CD4-positive, alpha-beta T cell (primary cell): ENCODE results near the gene RIPOR2. TPM values are rescaled to one million over a fixed set of nuclear protein-coding genes. Genes with fewer than 3 reads are reported as not detected.
A peak's percentile ranks its signal among the peaks of the same experiment; 100 is the strongest.

ENCODE experiments used
- ATAC-seq: fragments of 200-7000 bp; cut with Tn5 transposase; one replicate; pipeline ENCODE4 v1.10.0; 2022; ENCODE audit warnings: mild to moderate bottlenecking; ENCODE audit not compliant: poor library complexity
- CTCF ChIA-PET: fragments of 350-600 bp; sonication (Branson Sonifier 250); formaldehyde crosslinking; loops from one replicate; lab custom pipeline; 2021; ENCODE audit warnings: antibody characterized with exemption, inconsistent platforms; lab: Charles Lee
- POLR2A ChIA-PET: fragments of 350-600 bp; sonication (Branson Sonifier 250); formaldehyde crosslinking; loops from one replicate; lab custom pipeline; 2021; ENCODE audit warnings: antibody characterized with exemption, inconsistent platforms; lab: Charles Lee
- DNase-seq, 14 experiments: peaks; one replicate each; pipeline ENCODE4 v3.0.0-alpha.2; 2013 to 2020; ENCODE audit warnings: mixed read lengths in 2 of 14
- H3K27ac ChIP-seq, 2 donors: one replicate each; pipeline versions ENCODE4 v1.5.1 to v1.7.0; 2013; ENCODE audit warnings: low read length in 2 of 2, low read depth in 1 of 2, mild to moderate bottlenecking in 1 of 2
- H3K27me3 ChIP-seq, 2 experiments: 1 replicate in 1 of 2; 2 replicates in 1 of 2; pipeline versions ENCODE4 v1.6.1 to v1.7.0; 2013; ENCODE audit warnings: low read length in 2 of 2, control low read depth in 1 of 2, mild to moderate bottlenecking in 1 of 2, moderate library complexity in 1 of 2; ENCODE audit not compliant: insufficient read depth in 2 of 2, control insufficient read depth in 1 of 2
- H3K36me3 ChIP-seq: one replicate; pipeline ENCODE4 v1.6.1; 2013; ENCODE audit warnings: low read length, control low read depth; ENCODE audit not compliant: insufficient read depth
- H3K4me1 ChIP-seq: one replicate; pipeline ENCODE4 v1.6.1; 2013; ENCODE audit warnings: low read length, control low read depth; ENCODE audit not compliant: insufficient read depth
- H3K4me3 ChIP-seq: one replicate; pipeline ENCODE4 v1.5.1; 2013; ENCODE audit warnings: mild to moderate bottlenecking, low read length, moderate library complexity
- H3K9me3 ChIP-seq, 2 experiments: 1 replicate in 1 of 2; 2 replicates in 1 of 2; pipeline versions ENCODE4 v1.6.1 to v1.7.0; 2013; ENCODE audit warnings: low read length in 2 of 2, mild to moderate bottlenecking in 2 of 2, control low read depth in 1 of 2, moderate library complexity in 1 of 2; ENCODE audit not compliant: control insufficient read depth in 1 of 2, insufficient read depth in 1 of 2
- H3K27ac Mint-ChIP-seq: one replicate; pipeline ENCODE4 v1.8.0; 2020; ENCODE audit warnings: mixed read lengths
- H3K27me3 Mint-ChIP-seq: one replicate; pipeline ENCODE4 v1.8.0; 2021; ENCODE audit warnings: mixed read lengths
- H3K36me3 Mint-ChIP-seq: one replicate; pipeline ENCODE4 v1.8.0; 2021; ENCODE audit warnings: low read depth, mixed read lengths
- H3K4me1 Mint-ChIP-seq: one replicate; pipeline ENCODE4 v1.8.0; 2021; ENCODE audit warnings: low read depth, mixed read lengths
- H3K4me3 Mint-ChIP-seq: one replicate; pipeline ENCODE4 v1.8.0; 2020; ENCODE audit warnings: mild to moderate bottlenecking, mixed read lengths
- H3K9me3 Mint-ChIP-seq: one replicate; pipeline ENCODE4 v1.8.0; 2020; ENCODE audit warnings: mixed read lengths
- intact Hi-C, 2 experiments: fragments of 100-400 bp; cut with DNase I in 1 of 2; cut with micrococcal nuclease in 1 of 2; formaldehyde crosslinking; loops; one replicate each; pipeline versions ENCODE4 v1.15.1 to v1.9.0; 2023 to 2025; cut with DNase I, micrococcal nuclease
- polyA plus RNA-seq, 2 donors: library from polyadenylated mRNA; unstranded; fragments of 120-200 nt; gene quantifications; one replicate each; pipeline ENCODE4 v1.2.1, GENCODE V29; 2013
- total RNA-seq, 174 experiments: library from RNA in 2 of 174; stranded (reverse) in 2 of 174; gene quantifications; one replicate each; pipeline ENCODE4 v1.2.3 and lab custom pipeline; 2021 to 2026
- TF ChIP-seq, protein P1 (sequence below): fragments of 200-600 bp; IDR thresholded peaks from one replicate; pipeline ENCODE4 v1.8.0; 2022; ENCODE audit warnings: antibody characterized with exemption, mild to moderate bottlenecking

The RIPOR2 gene, protein sequence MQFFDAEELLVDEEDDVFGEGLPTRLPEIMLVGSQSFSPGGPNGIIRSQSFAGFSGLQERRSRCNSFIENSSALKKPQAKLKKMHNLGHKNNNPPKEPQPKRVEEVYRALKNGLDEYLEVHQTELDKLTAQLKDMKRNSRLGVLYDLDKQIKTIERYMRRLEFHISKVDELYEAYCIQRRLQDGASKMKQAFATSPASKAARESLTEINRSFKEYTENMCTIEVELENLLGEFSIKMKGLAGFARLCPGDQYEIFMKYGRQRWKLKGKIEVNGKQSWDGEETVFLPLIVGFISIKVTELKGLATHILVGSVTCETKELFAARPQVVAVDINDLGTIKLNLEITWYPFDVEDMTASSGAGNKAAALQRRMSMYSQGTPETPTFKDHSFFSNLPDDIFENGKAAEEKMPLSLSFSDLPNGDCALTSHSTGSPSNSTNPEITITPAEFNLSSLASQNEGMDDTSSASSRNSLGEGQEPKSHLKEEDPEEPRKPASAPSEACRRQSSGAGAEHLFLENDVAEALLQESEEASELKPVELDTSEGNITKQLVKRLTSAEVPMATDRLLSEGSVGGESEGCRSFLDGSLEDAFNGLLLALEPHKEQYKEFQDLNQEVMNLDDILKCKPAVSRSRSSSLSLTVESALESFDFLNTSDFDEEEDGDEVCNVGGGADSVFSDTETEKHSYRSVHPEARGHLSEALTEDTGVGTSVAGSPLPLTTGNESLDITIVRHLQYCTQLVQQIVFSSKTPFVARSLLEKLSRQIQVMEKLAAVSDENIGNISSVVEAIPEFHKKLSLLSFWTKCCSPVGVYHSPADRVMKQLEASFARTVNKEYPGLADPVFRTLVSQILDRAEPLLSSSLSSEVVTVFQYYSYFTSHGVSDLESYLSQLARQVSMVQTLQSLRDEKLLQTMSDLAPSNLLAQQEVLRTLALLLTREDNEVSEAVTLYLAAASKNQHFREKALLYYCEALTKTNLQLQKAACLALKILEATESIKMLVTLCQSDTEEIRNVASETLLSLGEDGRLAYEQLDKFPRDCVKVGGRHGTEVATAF
- 100 to 1,000 TPM; 123 to 129 TPM for total RNA-seq
- 316 TPM for polyA plus RNA-seq (2013, experiment 1 of 2)
- 366 TPM for polyA plus RNA-seq (2013, experiment 2 of 2)
- 27.0 to 1,670 (median 661) reads per million in 172 experiments for total RNA-seq (lab: John Stamatoyannopoulos, UW)

DNA sequence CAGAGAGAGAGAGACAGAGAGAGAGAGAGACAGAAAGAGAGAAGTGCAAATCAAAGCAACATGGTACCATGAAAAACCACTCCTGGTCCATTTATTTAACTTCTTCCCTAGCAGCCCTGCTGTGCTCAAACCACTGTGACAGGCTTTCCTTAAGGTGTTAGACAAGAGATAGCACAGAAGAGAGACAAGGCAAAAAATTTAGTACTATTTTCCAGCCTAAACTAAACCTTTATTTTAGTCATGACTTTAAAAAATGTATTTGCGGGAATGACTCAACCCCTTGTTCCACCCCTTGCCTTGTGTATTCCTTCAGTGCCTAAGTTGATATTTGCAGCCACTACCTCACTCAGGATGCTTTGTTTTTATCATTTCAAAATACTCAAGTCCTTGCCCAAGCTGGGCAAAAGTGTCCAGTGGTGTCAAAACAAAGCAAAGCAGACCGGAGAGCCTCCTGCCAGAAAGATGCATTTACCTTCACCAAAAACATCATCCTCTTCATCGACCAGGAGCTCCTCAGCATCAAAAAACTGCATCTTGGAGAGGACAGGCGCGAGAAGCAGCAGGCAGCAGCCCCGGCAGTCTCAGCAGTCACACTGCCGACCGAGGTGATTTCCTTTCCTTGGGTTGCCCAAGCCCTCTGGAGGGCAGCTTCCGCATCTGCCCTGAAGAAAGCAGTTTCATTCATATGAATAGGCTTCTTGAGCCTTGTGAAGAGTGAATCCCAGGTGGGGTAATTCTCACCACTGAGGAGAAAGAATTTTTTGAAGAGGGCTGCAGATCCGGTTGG is at the start of gene RIPOR2:
Gene RIPOR2 (minus strand): TSS at position 595 of the 787 bp plus-strand sequence. CDS start 62 bp downstream, at position 533.
- Mint-ChIP-seq H3K9me3 (no peaks in the 10 kb centered on the region), H3K27me3 (no peaks in the 10 kb centered on the region), H3K4me3 (peak within 1 kb of the TSS; percentile 97), H3K36me3 (peaks cover 74% of the 10 kb centered on the region), H3K4me1 (peaks cover 67% of the 10 kb centered on the region), H3K27ac (peak within 1 kb of the TSS; percentile 97)
- H3K9me3 ChIP-seq = no peaks in the 10 kb centered on the region
- H3K27me3 ChIP-seq = no peaks in the 10 kb centered on the region
- DNase-seq (peak; percentile 65 to 90 (median 76)), ATAC-seq (peak; percentile 64)
- peaks cover 34% of the 10 kb centered on the region for H3K4me1 ChIP-seq
- CTCF ChIA-PET = interaction anchor here (0.6 to 8.0 kb wide), 18 partner anchors 10 to 92 kb away, joined by 3 to 180 read pairs (median 6); no protein-coding TSS in a partner anchor
- peak within 1 kb of the TSS; percentile 71 to 89 for H3K27ac ChIP-seq
- peaks cover 28% of the 10 kb centered on the region for H3K36me3 ChIP-seq
- POLR2A ChIA-PET = interaction anchor here (0.9 to 19.0 kb wide), 32 partner anchors 8 to 1221 kb away, joined by 3 to 1043 read pairs (median 8); a partner anchor contains a TSS
- intact Hi-C loops = loop anchor here (1.0 to 5.0 kb wide), 6 partner anchors 15 to 83 kb away; no protein-coding TSS in a partner anchor
- TF ChIP-seq, protein P1, sequence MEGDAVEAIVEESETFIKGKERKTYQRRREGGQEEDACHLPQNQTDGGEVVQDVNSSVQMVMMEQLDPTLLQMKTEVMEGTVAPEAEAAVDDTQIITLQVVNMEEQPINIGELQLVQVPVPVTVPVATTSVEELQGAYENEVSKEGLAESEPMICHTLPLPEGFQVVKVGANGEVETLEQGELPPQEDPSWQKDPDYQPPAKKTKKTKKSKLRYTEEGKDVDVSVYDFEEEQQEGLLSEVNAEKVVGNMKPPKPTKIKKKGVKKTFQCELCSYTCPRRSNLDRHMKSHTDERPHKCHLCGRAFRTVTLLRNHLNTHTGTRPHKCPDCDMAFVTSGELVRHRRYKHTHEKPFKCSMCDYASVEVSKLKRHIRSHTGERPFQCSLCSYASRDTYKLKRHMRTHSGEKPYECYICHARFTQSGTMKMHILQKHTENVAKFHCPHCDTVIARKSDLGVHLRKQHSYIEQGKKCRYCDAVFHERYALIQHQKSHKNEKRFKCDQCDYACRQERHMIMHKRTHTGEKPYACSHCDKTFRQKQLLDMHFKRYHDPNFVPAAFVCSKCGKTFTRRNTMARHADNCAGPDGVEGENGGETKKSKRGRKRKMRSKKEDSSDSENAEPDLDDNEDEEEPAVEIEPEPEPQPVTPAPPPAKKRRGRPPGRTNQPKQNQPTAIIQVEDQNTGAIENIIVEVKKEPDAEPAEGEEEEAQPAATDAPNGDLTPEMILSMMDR = peak; percentile 46
- H3K4me3 ChIP-seq = peak within 1 kb of the TSS; percentile 89

DNA sequence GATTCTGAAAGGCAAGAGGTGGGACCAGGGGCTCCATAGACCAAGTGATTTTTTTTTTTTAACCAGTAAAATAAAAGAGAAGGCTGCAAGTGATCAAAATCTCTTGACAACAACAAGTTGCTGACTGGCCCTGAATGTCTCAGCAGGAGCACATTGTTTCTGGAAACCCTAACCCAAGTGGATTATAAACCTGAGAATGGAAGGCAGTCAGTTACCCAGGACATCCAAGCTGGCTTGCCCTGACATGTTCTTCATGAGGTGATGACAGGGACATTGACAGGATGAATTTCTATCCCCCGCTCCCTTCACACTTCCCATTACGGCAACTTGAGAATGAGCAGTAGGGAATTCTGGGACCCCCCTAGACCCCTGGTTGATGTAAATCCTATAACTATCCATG is 49.6 kb upstream of the RIPOR2 start:
- H3K4me3 ChIP-seq = no peak overlapping the region
- Mint-ChIP-seq H3K4me3 (no peak overlapping the region), H3K36me3 (peaks cover 23% of the 10 kb centered on the region), H3K27me3 (no peaks in the 10 kb centered on the region), H3K4me1 (peaks cover 80% of the 10 kb centered on the region), H3K9me3 (peaks cover 2% of the 10 kb centered on the region), H3K27ac (no peak overlapping the region)
- ATAC-seq (no peak), DNase-seq (no peak)
- H3K4me1 ChIP-seq = peaks cover 40% of the 10 kb centered on the region
- no peak overlapping the region for H3K27ac ChIP-seq
- TF ChIP-seq, protein P1 = no peak
- peaks cover 7% of the 10 kb centered on the region for H3K36me3 ChIP-seq
- POLR2A ChIA-PET = interaction anchor here (0.6 to 1.1 kb wide), 3 partner anchors 48 to 102 kb away, joined by 3 read pairs; partner anchors contain the start of gene RIPOR2
- H3K9me3 ChIP-seq = peaks cover 0 to 3% of the 10 kb centered on the region in 2 experiments
- CTCF ChIA-PET = interaction anchor here (2.9 kb wide), 1 partner anchor 52 kb away, joined by 13 read pairs; no protein-coding TSS in a partner anchor
- H3K27me3 ChIP-seq = no peaks in the 10 kb centered on the region
- intact Hi-C loops = no loop called here
